Naive thymus-derived CD4-positive, alpha-beta T cell (primary cell): Measurements from ENCODE around the gene SEMA3D. TPM values are rescaled to one million over a fixed set of nuclear protein-coding genes. Genes with fewer than 3 reads are reported as not detected.

Experiments
- ATAC-seq: fragments of 150-1000 bp; cut with Tn5 transposase; 2 replicates; pipeline ENCODE4 v1.10.0; 2021; ENCODE audit warnings: mild to moderate bottlenecking, moderate library complexity
- CTCF ChIA-PET: fragments of 350-600 bp; sonication (Branson Sonifier 250); formaldehyde crosslinking; loops from one replicate; lab custom pipeline; 2021; ENCODE audit warnings: antibody characterized with exemption; lab: Charles Lee
- POLR2A ChIA-PET: fragments of 350-600 bp; sonication (Branson Sonifier 250); formaldehyde crosslinking; loops from one replicate; lab custom pipeline; 2021; ENCODE audit warnings: antibody characterized with exemption, inconsistent platforms; lab: Charles Lee
- DNase-seq, 9 donors: peaks; one replicate each; pipeline versions ENCODE4 v3.0.0 to v3.0.0-alpha.2; 2020 to 2022; ENCODE audit warnings: mixed read lengths in 1 of 9
- H3K27ac ChIP-seq: one replicate; pipeline ENCODE4 v1.7.0; 2013; ENCODE audit warnings: mild to moderate bottlenecking, low read depth, low read length, moderate library complexity
- H3K27me3 ChIP-seq, 2 donors: one replicate each; pipeline ENCODE4 v1.7.0; 2013; ENCODE audit warnings: low read length in 2 of 2, mild to moderate bottlenecking in 2 of 2, moderate library complexity in 2 of 2; ENCODE audit not compliant: control insufficient read depth in 2 of 2, insufficient read depth in 2 of 2
- H3K36me3 ChIP-seq, 3 experiments: 1 replicate in 2 of 3; 2 replicates in 1 of 3; pipeline ENCODE4 v1.7.0; 2013; ENCODE audit warnings: low read length in 3 of 3, mild to moderate bottlenecking in 3 of 3, moderate library complexity in 1 of 3; ENCODE audit not compliant: insufficient read depth in 3 of 3, control insufficient read depth in 2 of 3
- H3K4me1 ChIP-seq, 2 donors: one replicate each; pipeline ENCODE4 v1.7.0; 2013; ENCODE audit warnings: low read length in 2 of 2, mild to moderate bottlenecking in 2 of 2, moderate library complexity in 1 of 2; ENCODE audit not compliant: control insufficient read depth in 2 of 2, insufficient read depth in 2 of 2
- H3K4me3 ChIP-seq: 2 replicates; pipeline ENCODE4 v1.7.0; 2013; ENCODE audit warnings: mild to moderate bottlenecking, low read length
- H3K9me3 ChIP-seq, 3 experiments: 1 replicate in 2 of 3; 2 replicates in 1 of 3; pipeline ENCODE4 v1.7.0; 2013; ENCODE audit warnings: low read length in 3 of 3; ENCODE audit not compliant: control insufficient read depth in 2 of 3
- H3K27ac Mint-ChIP-seq, 9 donors: one replicate each; pipeline ENCODE4 v1.8.0; 2020 to 2022; ENCODE audit warnings: mixed read lengths in 9 of 9, mild to moderate bottlenecking in 8 of 9, moderate library complexity in 5 of 9, inconsistent platforms in 2 of 9
- H3K27me3 Mint-ChIP-seq, 5 donors: one replicate each; pipeline ENCODE4 v1.8.0; 2021 to 2022; ENCODE audit warnings: mixed read lengths in 5 of 5, mild to moderate bottlenecking in 1 of 5
- H3K36me3 Mint-ChIP-seq, 5 donors: one replicate each; pipeline ENCODE4 v1.8.0; 2020 to 2022; ENCODE audit warnings: mixed read lengths in 5 of 5, mild to moderate bottlenecking in 3 of 5, inconsistent platforms in 1 of 5
- H3K4me1 Mint-ChIP-seq, 7 donors: one replicate each; pipeline ENCODE4 v1.8.0; 2020 to 2022; ENCODE audit warnings: mixed read lengths in 7 of 7, mild to moderate bottlenecking in 3 of 7, inconsistent platforms in 1 of 7
- H3K4me3 Mint-ChIP-seq, 10 donors: one replicate each; pipeline ENCODE4 v1.8.0; 2020 to 2022; ENCODE audit warnings: mild to moderate bottlenecking in 10 of 10, mixed read lengths in 10 of 10, moderate library complexity in 6 of 10, inconsistent platforms in 2 of 10
- H3K9me3 Mint-ChIP-seq, 11 donors: one replicate each; pipeline ENCODE4 v1.8.0; 2020 to 2022; ENCODE audit warnings: mixed read lengths in 11 of 11, mild to moderate bottlenecking in 4 of 11, inconsistent platforms in 1 of 11, moderate library complexity in 1 of 11
- intact Hi-C, 2 donors: fragments of 100-400 bp; cut with micrococcal nuclease; formaldehyde crosslinking; loops; one replicate each; pipeline ENCODE4 v1.15.1; 2023
- polyA plus RNA-seq, 2 donors: library from polyadenylated mRNA; unstranded; fragments of 300-500 nt; fragmentation: Illumina TruSeq; gene quantifications; one replicate each; pipeline ENCODE4 v1.2.3, GENCODE V29; 2021
- total RNA-seq, 6 experiments: library from RNA in 5 of 6; stranded (reverse) in 5 of 6; gene quantifications; 1 replicate in 5 of 6; 2 replicates in 1 of 6; pipeline ENCODE4 v1.2.3 and lab custom pipeline; 2021 to 2026

SEMA3D gene
- total RNA-seq (not detected), polyA plus RNA-seq (not detected), total RNA-seq (lab: John Stamatoyannopoulos, UW) (not detected)

DNA sequence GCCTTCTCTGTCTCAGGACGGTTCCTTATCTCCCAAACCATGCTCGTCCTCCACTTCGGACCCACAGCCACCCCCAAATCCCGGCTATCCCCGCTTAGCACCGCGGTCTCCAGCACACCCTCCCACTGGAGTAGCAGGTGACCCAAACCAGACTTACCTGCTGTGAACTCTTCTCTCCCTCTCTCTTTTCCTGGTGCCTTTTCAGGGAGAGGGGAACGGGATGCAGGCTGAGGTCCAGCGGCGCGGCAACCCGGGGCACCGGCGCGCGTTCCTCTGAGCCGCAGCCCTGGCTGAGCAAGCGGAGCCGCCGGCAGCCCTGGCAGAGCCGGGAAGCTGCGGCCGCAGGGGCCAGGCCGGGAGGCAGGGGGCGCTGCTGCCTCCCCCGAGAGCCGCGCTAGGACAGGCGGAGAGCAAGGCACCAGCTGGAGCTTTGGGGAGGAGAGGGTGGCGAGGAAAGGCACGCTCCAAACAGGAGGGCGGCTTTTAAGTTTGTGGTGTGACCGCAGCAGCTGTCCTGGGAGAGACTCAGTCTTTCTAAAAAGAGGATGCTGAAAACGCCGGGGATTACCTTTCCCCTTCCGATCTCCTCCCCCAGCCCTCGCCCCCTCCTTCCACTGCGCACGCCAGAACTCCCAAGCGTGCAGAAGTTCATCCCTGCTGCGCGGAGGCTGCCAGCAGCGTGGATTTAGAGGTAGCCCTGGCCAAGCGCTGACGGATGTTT lies at the start of gene SEMA3D:
TSS of gene SEMA3D (minus strand) at position 536 of the 721 bp plus-strand sequence. CDS start 65,165 bp downstream, outside the sequence.
- Histone ChIP-seq H3K36me3 (no peaks in the 10 kb centered on the region), H3K27ac (no peak within 1 kb of the TSS), H3K27me3 (no peaks in the 10 kb centered on the region), H3K4me1 (no peaks in the 10 kb centered on the region), H3K4me3 (no peak within 1 kb of the TSS), H3K9me3 (no peaks in the 10 kb centered on the region)
- Mint-ChIP-seq H3K9me3 (peaks cover 0 to 6% (median 0%) of the 10 kb centered on the region in 11 donors), H3K27ac (no peak within 1 kb of the TSS), H3K36me3 (peaks cover 0 to 5% (median 0%) of the 10 kb centered on the region in 5 donors), H3K4me1 (peaks cover 0 to 5% (median 0%) of the 10 kb centered on the region in 7 donors), H3K27me3 (peaks cover 32 to 46% (median 34%) of the 10 kb centered on the region in 5 donors), H3K4me3 (peak within 1 kb of the TSS in 1 of 10 donors; percentile 42)
- CTCF ChIA-PET: no interaction called here
- POLR2A ChIA-PET: no interaction called here
- intact Hi-C loops: no loop called here
- ATAC-seq (peak; percentile 54), DNase-seq (peak in 1 of 9 donors; percentile 33)

DNA sequence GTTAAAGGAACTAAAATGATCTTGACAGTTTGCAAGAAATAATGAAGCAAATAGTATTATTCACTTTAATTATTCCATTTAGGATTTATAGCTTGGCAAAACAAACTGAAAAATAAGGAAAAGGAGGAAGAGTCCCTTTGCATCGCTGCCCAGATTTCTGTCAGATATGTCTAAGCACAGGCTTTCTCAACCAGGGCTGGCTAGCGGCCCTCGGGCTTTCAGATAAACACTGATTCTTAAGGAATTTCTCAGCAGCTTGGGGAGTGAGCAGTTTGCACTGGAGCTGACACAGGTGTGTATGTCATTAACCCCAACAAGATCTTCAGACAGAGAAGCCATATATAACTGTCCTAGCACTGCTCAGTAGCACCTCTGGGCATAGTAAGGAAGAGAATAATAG lies 47.9 kb upstream of the SEMA3D start:
- no peak overlapping the region for H3K4me3 ChIP-seq
- H3K27me3 ChIP-seq: no peaks in the 10 kb centered on the region
- no peak for ATAC-seq
- Mint-ChIP-seq H3K27me3 (no peaks in the 10 kb centered on the region), H3K4me1 (no peaks in the 10 kb centered on the region), H3K4me3 (no peak overlapping the region), H3K9me3 (peaks cover 0 to 7% (median 3%) of the 10 kb centered on the region in 11 donors), H3K36me3 (no peaks in the 10 kb centered on the region), H3K27ac (no peak overlapping the region)
- intact Hi-C loops: no loop called here
- H3K36me3 ChIP-seq: no peaks in the 10 kb centered on the region
- H3K9me3 ChIP-seq: no peaks in the 10 kb centered on the region
- ChIA-PET POLR2A (interaction anchor here (0.6 kb wide), 1 partner anchor 18 kb away, joined by 3 read pairs; no protein-coding TSS in a partner anchor), CTCF (no interaction called here)
- DNase-seq: no peak
- H3K4me1 ChIP-seq: no peaks in the 10 kb centered on the region
- no peak overlapping the region for H3K27ac ChIP-seq

DNA sequence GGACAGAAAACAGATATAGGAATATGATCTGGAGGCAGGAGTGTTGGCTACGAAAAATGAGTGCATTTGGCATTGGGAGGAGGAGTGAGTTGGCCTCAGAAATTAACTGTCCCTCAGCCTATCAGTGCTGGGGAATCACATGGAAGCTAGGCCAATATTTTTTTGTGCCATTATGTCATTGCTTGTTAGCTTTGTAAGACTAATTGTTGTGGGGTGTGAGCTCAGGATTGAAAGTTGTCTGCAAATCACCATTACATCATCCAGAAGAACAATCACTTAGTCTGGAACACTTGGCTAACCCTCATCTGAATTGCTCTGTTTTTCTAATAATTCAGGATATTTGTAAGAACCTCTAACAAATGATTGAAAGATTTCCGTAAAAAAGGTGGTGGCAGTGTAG lies 45.2 kb upstream of the SEMA3D start:
- Histone ChIP-seq H3K9me3 (no peaks in the 10 kb centered on the region), H3K27ac (no peak overlapping the region), H3K4me1 (no peaks in the 10 kb centered on the region), H3K4me3 (no peak overlapping the region), H3K27me3 (no peaks in the 10 kb centered on the region), H3K36me3 (no peaks in the 10 kb centered on the region)
- Mint-ChIP-seq H3K36me3 (no peaks in the 10 kb centered on the region), H3K27me3 (no peaks in the 10 kb centered on the region), H3K9me3 (peaks cover 0 to 7% (median 2%) of the 10 kb centered on the region in 11 donors), H3K4me1 (no peaks in the 10 kb centered on the region), H3K27ac (no peak overlapping the region), H3K4me3 (no peak overlapping the region)
- no peak for ATAC-seq
- POLR2A ChIA-PET: no interaction called here
- CTCF ChIA-PET: no interaction called here
- DNase-seq: no peak
- intact Hi-C loops: no loop called here

DNA sequence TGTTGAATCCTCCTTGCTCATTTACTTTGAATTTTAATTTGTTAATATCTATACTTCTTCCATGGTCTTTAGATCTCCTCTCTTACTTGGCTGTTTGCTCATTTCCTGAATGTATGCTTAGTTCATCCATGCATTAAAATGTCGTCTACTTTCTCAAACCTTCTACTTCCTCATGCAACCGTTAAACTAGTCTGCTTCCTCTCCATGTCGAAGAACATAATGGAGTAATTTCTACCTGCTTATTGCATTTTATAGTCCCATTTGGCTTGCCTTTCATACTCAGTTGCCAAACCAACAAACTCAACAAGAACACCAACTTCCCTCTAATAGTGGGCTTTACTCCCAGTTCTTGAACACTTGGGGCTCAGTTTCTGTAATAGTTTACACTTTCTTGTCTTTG lies 43.8 kb upstream of the SEMA3D start:
- H3K4me1 Mint-ChIP-seq: no peaks in the 10 kb centered on the region
- H3K27me3 Mint-ChIP-seq: no peaks in the 10 kb centered on the region
- peaks cover 0 to 7% (median 2%) of the 10 kb centered on the region in 11 donors for H3K9me3 Mint-ChIP-seq
- H3K36me3 Mint-ChIP-seq: no peaks in the 10 kb centered on the region
- Histone ChIP-seq H3K9me3 (no peaks in the 10 kb centered on the region), H3K4me3 (no peak overlapping the region), H3K27me3 (no peaks in the 10 kb centered on the region), H3K36me3 (no peaks in the 10 kb centered on the region), H3K27ac (no peak overlapping the region), H3K4me1 (no peaks in the 10 kb centered on the region)
- DNase-seq: no peak
- intact Hi-C loops: no loop called here
- POLR2A ChIA-PET: no interaction called here
- CTCF ChIA-PET: no interaction called here
- no peak overlapping the region for H3K4me3 Mint-ChIP-seq
- no peak for ATAC-seq
- H3K27ac Mint-ChIP-seq: no peak overlapping the region

DNA sequence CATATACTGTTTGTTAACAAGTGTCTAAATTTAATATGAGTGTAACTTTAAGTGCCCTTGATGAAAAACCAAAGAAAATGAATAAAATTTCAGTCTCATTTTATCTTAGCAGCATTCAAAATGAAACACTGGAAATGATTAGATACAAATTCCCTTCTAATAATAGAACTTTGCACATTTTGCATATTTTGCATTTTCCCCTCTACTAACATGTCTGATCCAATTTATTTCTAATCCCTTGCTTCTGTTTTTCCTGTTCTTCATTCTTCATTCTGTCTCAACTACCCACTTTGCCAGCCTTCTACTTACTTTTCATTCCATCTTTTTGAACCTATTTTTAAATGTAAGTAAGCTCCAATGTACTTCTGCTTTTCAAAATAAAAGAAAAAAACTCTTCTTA lies 42.7 kb upstream of the SEMA3D start:
- H3K27ac ChIP-seq: no peak overlapping the region
- no peaks in the 10 kb centered on the region for H3K4me1 ChIP-seq
- CTCF ChIA-PET: no interaction called here
- DNase-seq: no peak
- Mint-ChIP-seq H3K27ac (no peak overlapping the region), H3K9me3 (peaks cover 0 to 7% (median 2%) of the 10 kb centered on the region in 11 donors), H3K27me3 (no peaks in the 10 kb centered on the region), H3K4me3 (no peak overlapping the region), H3K4me1 (no peaks in the 10 kb centered on the region), H3K36me3 (no peaks in the 10 kb centered on the region)
- H3K4me3 ChIP-seq: no peak overlapping the region
- H3K27me3 ChIP-seq: no peaks in the 10 kb centered on the region
- no peaks in the 10 kb centered on the region for H3K36me3 ChIP-seq
- ATAC-seq: no peak
- H3K9me3 ChIP-seq: no peaks in the 10 kb centered on the region
- intact Hi-C loops: no loop called here
- POLR2A ChIA-PET: no interaction called here

DNA sequence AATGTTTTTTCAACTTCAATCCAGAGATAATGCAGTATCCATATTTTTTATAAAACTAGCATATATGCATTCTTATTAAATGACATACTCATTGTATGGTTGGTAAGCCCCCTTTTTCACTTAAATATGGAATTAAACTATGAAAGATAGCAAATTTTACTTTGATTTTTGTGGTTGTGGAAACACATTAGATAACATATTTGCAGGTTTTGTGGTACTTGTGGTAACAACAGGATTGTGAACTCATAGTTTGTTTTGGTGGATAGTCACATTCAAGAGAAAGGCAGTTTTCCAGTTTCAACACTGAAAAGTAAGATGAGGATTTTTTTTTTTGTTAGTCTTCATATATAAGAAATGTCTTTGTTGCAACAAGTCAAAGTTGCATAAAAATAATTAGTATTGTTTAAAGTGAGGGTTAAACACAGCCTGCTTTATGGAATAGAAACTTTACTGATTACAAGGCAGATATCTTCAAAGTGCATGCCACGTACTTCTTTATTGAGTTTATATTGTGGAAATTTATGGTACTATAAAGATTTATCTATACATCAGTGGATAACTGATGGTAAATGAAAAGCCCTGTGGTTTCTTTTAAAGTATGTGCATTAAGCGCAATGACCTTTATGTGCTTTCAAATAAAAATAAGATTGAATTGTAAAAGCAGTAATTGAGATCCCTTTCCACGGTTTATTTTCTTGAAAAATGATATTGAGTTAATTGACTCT lies 39.7 kb upstream of the SEMA3D start:
- H3K4me1 ChIP-seq: no peaks in the 10 kb centered on the region
- no peak overlapping the region for H3K27ac Mint-ChIP-seq
- no peaks in the 10 kb centered on the region for H3K9me3 ChIP-seq
- no peak overlapping the region for H3K4me3 Mint-ChIP-seq
- DNase-seq (no peak), ATAC-seq (no peak)
- H3K36me3 Mint-ChIP-seq: no peaks in the 10 kb centered on the region
- no peaks in the 10 kb centered on the region for H3K27me3 Mint-ChIP-seq
- H3K9me3 Mint-ChIP-seq: peaks cover 0 to 7% (median 0%) of the 10 kb centered on the region in 11 donors
- H3K4me3 ChIP-seq: no peak overlapping the region
- POLR2A ChIA-PET: interaction anchor here (0.7 kb wide), 1 partner anchor 94 kb away, joined by 3 read pairs; no protein-coding TSS in a partner anchor
- CTCF ChIA-PET: no interaction called here
- H3K27ac ChIP-seq: no peak overlapping the region
- intact Hi-C loops: no loop called here
- no peaks in the 10 kb centered on the region for H3K27me3 ChIP-seq
- no peaks in the 10 kb centered on the region for H3K4me1 Mint-ChIP-seq
- H3K36me3 ChIP-seq: no peaks in the 10 kb centered on the region
